Gastrocnemius medialis (tissue), 4 donors: ENCODE measurements around the gene SND1. TPM values are rescaled to one million over a fixed set of nuclear protein-coding genes. Genes with fewer than 3 reads are reported as not detected.

Source experiments
- ATAC-seq, 2 donors: fragments of 150-250 bp; one replicate each; pipeline ENCODE4 v1.9.1; 2016
- DNase-seq, 2 donors: peaks; one replicate each; pipeline ENCODE4 v3.0.0-alpha.2; 2019
- H3K27ac ChIP-seq, 4 donors: fragments of 200-600 bp; sonication (generic); 1 replicate in 1 of 4; 2 replicates in 3 of 4; pipeline ENCODE4 v1.5.1; 2016 to 2018; ENCODE audit warnings: mild to moderate bottlenecking in 2 of 4, moderate library complexity in 1 of 4
- H3K27me3 ChIP-seq, 3 donors: fragments of 200-600 bp; sonication (generic) in 2 of 3; 1 replicate in 1 of 3; 2 replicates in 2 of 3; pipeline versions ENCODE4 v1.5.1 to v1.6.0; 2016 to 2019; ENCODE audit warnings: mild to moderate bottlenecking in 1 of 3, moderate library complexity in 1 of 3
- H3K36me3 ChIP-seq, 2 donors: fragments of 200-600 bp; sonication (generic) in 1 of 2; one replicate each; pipeline ENCODE4 v1.5.1; 2017 to 2018
- H3K4me1 ChIP-seq, 2 donors: fragments of 200-600 bp; sonication (generic) in 1 of 2; one replicate each; pipeline ENCODE4 v1.5.1; 2016 to 2017; ENCODE audit warnings: mild to moderate bottlenecking in 2 of 2
- H3K4me3 ChIP-seq, 4 donors: fragments of 200-600 bp; sonication (generic) in 3 of 4; 1 replicate in 1 of 4; 2 replicates in 3 of 4; pipeline ENCODE4 v1.5.1; 2016 to 2019; ENCODE audit warnings: mild to moderate bottlenecking in 2 of 4
- H3K9me3 ChIP-seq, 3 donors: fragments of 200-600 bp; sonication (generic) in 2 of 3; 1 replicate in 1 of 3; 2 replicates in 2 of 3; pipeline ENCODE4 v1.5.1; 2016 to 2019
- CTCF ChIP-seq, 5 experiments: fragments of 450-650 bp in 3 of 5; fragments of 200-600 bp in 2 of 5; sonication (generic) in 2 of 5; IDR thresholded peaks in 4 of 5; conservative IDR thresholded peaks in 1 of 5; 1 replicate in 4 of 5; 2 replicates in 1 of 5; pipeline ENCODE4 v1.5.1; 2016 to 2019; ENCODE audit warnings: antibody characterized with exemption in 5 of 5, mild to moderate bottlenecking in 3 of 5, moderate library complexity in 3 of 5
- POLR2A ChIP-seq, 2 donors: fragments of 450-650 bp; IDR thresholded peaks; one replicate each; pipeline ENCODE4 v1.6.1; 2017; ENCODE audit warnings: antibody characterized with exemption in 2 of 2, mild to moderate bottlenecking in 2 of 2, moderate library complexity in 2 of 2
- in situ Hi-C, 4 donors: fragments of 200-750 bp; cut with MboI; loops; one replicate each; pipeline versions ENCODE4 v1.15.0 to v1.8.0; 2017; ENCODE audit warnings: low sequenced_read_pairs in 4 of 4
- intact Hi-C: fragments of 100-400 bp; cut with DNase I; formaldehyde crosslinking; loops from one replicate; pipeline ENCODE4 v1.15.1; 2023; ENCODE audit warnings: low total_unique reads
- total RNA-seq, 4 donors: library from RNA; depleted of rRNA; stranded (reverse); fragments of >200 nt; gene quantifications; one replicate each; pipeline versions ENCODE4 v1.1.0 to v1.2.3, GENCODE V29; 2016

Gene SND1
- total RNA-seq, 4 donors from 2014 or later: 30.4 to 73.0 (median 50.3) TPM

GRCh38 chr7:127799535-127800305, 147.7 kb downstream of the SND1 start:
- Histone ChIP-seq H3K27me3 (no peaks in the 10 kb centered on the region), H3K4me3 (no peak overlapping the region), H3K36me3 (no peaks in the 10 kb centered on the region), H3K9me3 (no peaks in the 10 kb centered on the region), H3K4me1 (peaks cover 27 to 30% of the 10 kb centered on the region in 2 donors), H3K27ac (no peak overlapping the region)
- DNase-seq (no peak), ATAC-seq (no peak)
- TF ChIP-seq CTCF (IDR thresholded peaks at IDR 0.05 in 4 of 5, conservative IDR thresholded peaks at IDR 0.05 in 1 of 5) (no peak), POLR2A (IDR thresholded peaks at IDR 0.05) (no peak)
- intact Hi-C loops (no loop called here), in situ Hi-C loops (no loop called here)

GRCh38 chr7:127802845-127803244, 150.9 kb downstream of the SND1 start:
- no peak for DNase-seq
- TF ChIP-seq POLR2A (IDR thresholded peaks at IDR 0.05) (no peak), CTCF (IDR thresholded peaks at IDR 0.05 in 4 of 5, conservative IDR thresholded peaks at IDR 0.05 in 1 of 5) (no peak)
- in situ Hi-C loops: no loop called here

GRCh38 chr7:127803626-127804025, 151.6 kb downstream of the SND1 start:
- H3K27me3 ChIP-seq: no peaks in the 10 kb centered on the region
- no peak for TF ChIP-seq CTCF (IDR thresholded peaks at IDR 0.05 in 4 of 5, conservative IDR thresholded peaks at IDR 0.05 in 1 of 5)
- no peak for TF ChIP-seq POLR2A (IDR thresholded peaks at IDR 0.05)
- no peaks in the 10 kb centered on the region for H3K36me3 ChIP-seq
- H3K27ac ChIP-seq: no peak overlapping the region
- peaks cover 16 to 22% of the 10 kb centered on the region in 2 donors for H3K4me1 ChIP-seq
- no peaks in the 10 kb centered on the region for H3K9me3 ChIP-seq
- ATAC-seq (no peak), DNase-seq (no peak)
- in situ Hi-C loops (no loop called here), intact Hi-C loops (no loop called here)
- no peak overlapping the region for H3K4me3 ChIP-seq

More at GRCh38 chr7:127802845-127803244, 150.9 kb downstream of the SND1 start:
- Histone ChIP-seq H3K9me3 (no peaks in the 10 kb centered on the region), H3K27me3 (no peaks in the 10 kb centered on the region), H3K27ac (no peak overlapping the region), H3K36me3 (no peaks in the 10 kb centered on the region), H3K4me3 (no peak overlapping the region), H3K4me1 (peaks cover 21 to 29% of the 10 kb centered on the region in 2 donors)
- intact Hi-C loops: no loop called here
- no peak for ATAC-seq

- in situ Hi-C loops: no loop called here
- Histone ChIP-seq H3K4me3 (no peak overlapping the region), H3K9me3 (no peaks in the 10 kb centered on the region), H3K4me1 (peaks cover 0 to 5% of the 10 kb centered on the region in 2 donors), H3K27ac (no peak overlapping the region), H3K27me3 (no peaks in the 10 kb centered on the region), H3K36me3 (no peaks in the 10 kb centered on the region)
- ATAC-seq: no peak
- intact Hi-C loops: no loop called here
- no peak for TF ChIP-seq CTCF (IDR thresholded peaks at IDR 0.05 in 4 of 5, conservative IDR thresholded peaks at IDR 0.05 in 1 of 5)
- no peak for TF ChIP-seq POLR2A (IDR thresholded peaks at IDR 0.05)
- DNase-seq: no peak
These were observed 155.3 kb downstream of the SND1 start for GRCh38 chr7:127807340-127807739.
